NCI-H2081 treated with DMSO at 0.1 percent for 48 hours (cell line): ENCODE data around the gene RHEBL1.

Experiments used
- DNase-seq: peaks from one replicate; lab custom pipeline; 2025; lab: John Stamatoyannopoulos, UW

RHEBL1 gene

GRCh38 chr12:49054524-49054923, 15.3 kb downstream of the RHEBL1 start:
- DNase-seq, result no peak

GRCh38 chr12:49054096-49054495, 15.7 kb downstream of the RHEBL1 start:
- DNase-seq, result no peak

GRCh38 chr12:49052451-49053208, 17.1 kb downstream of the RHEBL1 start:
- DNase-seq, result no peak

GRCh38 chr12:49051777-49052438, 17.9 kb downstream of the RHEBL1 start:
- no peak for DNase-seq

- no peak for DNase-seq
Observed at GRCh38 chr12:49051373-49051764, 18.4 kb downstream of the RHEBL1 start.

- no peak for DNase-seq
Observed at GRCh38 chr12:49050507-49051372, 19.0 kb downstream of the RHEBL1 start.

- DNase-seq, result no peak
Observed at GRCh38 chr12:49049566-49050224, 20.1 kb downstream of the RHEBL1 start.

- DNase-seq, result no peak
Observed at GRCh38 chr12:49048953-49049352, 20.8 kb downstream of the RHEBL1 start.

- DNase-seq, result no peak
Observed at GRCh38 chr12:49046129-49046895, 23.5 kb downstream of the RHEBL1 start.

- DNase-seq, result no peak
Observed at GRCh38 chr12:49044660-49045059, 25.1 kb downstream of the RHEBL1 start.

- DNase-seq, result no peak
Observed at GRCh38 chr12:49043856-49044258, 25.9 kb downstream of the RHEBL1 start.

GRCh38 chr12:49043241-49043640, 26.5 kb downstream of the RHEBL1 start:
- no peak for DNase-seq

- DNase-seq, result no peak
Observed at GRCh38 chr12:49041881-49042484, 27.8 kb downstream of the RHEBL1 start.

- DNase-seq, result no peak
Observed at GRCh38 chr12:49041036-49041880, 28.5 kb downstream of the RHEBL1 start.

GRCh38 chr12:49040364-49040855, 29.4 kb downstream of the RHEBL1 start:
- no peak for DNase-seq

GRCh38 chr12:49039421-49040363, 30.1 kb downstream of the RHEBL1 start:
- no peak for DNase-seq

GRCh38 chr12:49038291-49038955, 31.4 kb downstream of the RHEBL1 start:
- DNase-seq, result no peak

GRCh38 chr12:49037947-49038237, 31.9 kb downstream of the RHEBL1 start:
- DNase-seq, result no peak
